IMR-90 (cell line): ENCODE measurements around the gene CSNK2A1. TPM values are rescaled to one million over a fixed set of nuclear protein-coding genes. Genes with fewer than 3 reads are reported as not detected.

Experiments
- ATAC-seq: fragments of 200-7000 bp; cut with Tn5 transposase; 2 replicates; pipeline ENCODE4 v1.9.1; 2020; ENCODE audit warnings: low read depth, mild to moderate bottlenecking, moderate library complexity
- BruUV-seq: library from RNA; stranded (reverse); fragments of 400-500 nt; replicated peaks from 2 replicates; lab custom pipeline; 2021; lab: Mats Ljungman, UMichigan
- CTCF ChIA-PET: fragments of 300-600 bp; formaldehyde crosslinking; extraction: SDS; loops from one replicate; lab custom pipeline; 2021; ENCODE audit warnings: antibody characterized with exemption; lab: Yijun Ruan, JAX
- POLR2A ChIA-PET: fragments of 300-600 bp; sonication (Branson Sonifier 250); formaldehyde crosslinking; loops from one replicate; lab custom pipeline; 2022; ENCODE audit warnings: antibody characterized with exemption; ENCODE audit not compliant: unreplicated experiment; lab: Charles Lee
- DNase-seq: peaks from one replicate; pipeline ENCODE4 v3.0.0; 2013
- H2AFZ ChIP-seq: replicated peaks from 2 replicates; pipeline ENCODE3; 2013; ENCODE audit warnings: low read length, mild to moderate bottlenecking; ENCODE audit not compliant: poor library complexity
- H2AK5ac ChIP-seq: 2 replicates; pipeline ENCODE4 v1.6.1; 2013; ENCODE audit warnings: low read depth, low read length, inconsistent platforms
- H2AK9ac ChIP-seq: replicated peaks from 2 replicates; pipeline ENCODE3; 2013; ENCODE audit warnings: mild to moderate bottlenecking, low read depth, low read length, moderate library complexity; ENCODE audit not compliant: poor library complexity
- H2BK120ac ChIP-seq: 2 replicates; pipeline ENCODE4 v1.6.1; 2013; ENCODE audit warnings: low read depth, low read length, inconsistent platforms
- H2BK15ac ChIP-seq: 3 replicates; pipeline ENCODE4 v1.6.1; 2013; ENCODE audit warnings: low read depth, low read length, inconsistent platforms
- H2BK20ac ChIP-seq: 2 replicates; pipeline ENCODE4 v1.6.1; 2013; ENCODE audit warnings: low read depth, mild to moderate bottlenecking, inconsistent platforms, low read length, moderate library complexity
- H2BK5ac ChIP-seq: 2 replicates; pipeline ENCODE4 v1.6.1; 2013; ENCODE audit warnings: mild to moderate bottlenecking, low read depth, low read length, inconsistent platforms; ENCODE audit not compliant: poor library complexity, severe bottlenecking
- H3K14ac ChIP-seq: replicated peaks from 2 replicates; pipeline ENCODE4 v1.6.1; 2013; ENCODE audit warnings: low read depth, low read length, inconsistent platforms
- H3K18ac ChIP-seq: 2 replicates; pipeline ENCODE4 v1.6.1; 2013; ENCODE audit warnings: low read depth, low read length, control low read depth
- H3K23ac ChIP-seq: 2 replicates; pipeline ENCODE4 v1.6.1; 2013; ENCODE audit warnings: low read depth, low read length, inconsistent platforms
- H3K27ac ChIP-seq: 2 replicates; pipeline ENCODE4 v1.5.1; 2013; ENCODE audit warnings: mild to moderate bottlenecking, control low read depth, low read length; ENCODE audit not compliant: insufficient read depth
- H3K27me3 ChIP-seq: 2 replicates; pipeline ENCODE4 v1.6.1; 2013; ENCODE audit warnings: low read length; ENCODE audit not compliant: control insufficient read depth, insufficient read depth
- H3K36me3 ChIP-seq: 2 replicates; pipeline ENCODE4 v1.6.1; 2013; ENCODE audit warnings: low read length, mixed read lengths; ENCODE audit not compliant: control insufficient read depth, insufficient read depth
- H3K4ac ChIP-seq: 2 replicates; pipeline ENCODE4 v1.6.1; 2013; ENCODE audit warnings: low read depth, low read length, inconsistent platforms
- H3K4me1 ChIP-seq: 2 replicates; pipeline ENCODE4 v1.6.1; 2013; ENCODE audit warnings: low read length, mixed read lengths; ENCODE audit not compliant: control insufficient read depth, insufficient read depth
- H3K4me2 ChIP-seq: 2 replicates; pipeline ENCODE4 v1.6.1; 2013; ENCODE audit warnings: low read depth, mild to moderate bottlenecking, control low read depth, low read length, moderate library complexity
- H3K4me3 ChIP-seq: 2 replicates; pipeline ENCODE4 v1.5.1; 2013; ENCODE audit warnings: low read depth, mild to moderate bottlenecking, control low read depth, low read length, moderate library complexity; ENCODE audit not compliant: insufficient read depth
- H3K56ac ChIP-seq: 2 replicates; pipeline ENCODE4 v1.6.1; 2013; ENCODE audit warnings: low read length, inconsistent platforms; ENCODE audit not compliant: insufficient read depth; ENCODE audit errors: extremely low read depth
- H3K79me1 ChIP-seq, 2 experiments: 2 replicates each; pipeline ENCODE4 v1.6.1; 2013; ENCODE audit warnings: low read length in 2 of 2, inconsistent platforms in 1 of 2, low read depth in 1 of 2
- H3K9ac ChIP-seq: 2 replicates; pipeline ENCODE4 v1.6.1; 2013; ENCODE audit warnings: low read depth, low read length, control low read depth
- H3K9me1 ChIP-seq: 2 replicates; pipeline ENCODE4 v1.6.1; 2013; ENCODE audit warnings: low read length, inconsistent platforms; ENCODE audit not compliant: insufficient read depth
- H3K9me3 ChIP-seq: 2 replicates; pipeline ENCODE4 v1.6.1; 2013; ENCODE audit warnings: low read length; ENCODE audit not compliant: control insufficient read depth, insufficient read depth
- H4K20me1 ChIP-seq: 2 replicates; pipeline ENCODE4 v1.6.1; 2013; ENCODE audit warnings: low read length, inconsistent platforms; ENCODE audit not compliant: insufficient read depth
- H4K5ac ChIP-seq: 2 replicates; pipeline ENCODE4 v1.6.1; 2013; ENCODE audit warnings: mild to moderate bottlenecking, low read depth, low read length, control low read depth
- H4K8ac ChIP-seq, 2 experiments: 2 replicates each; pipeline ENCODE4 v1.6.1; 2013; ENCODE audit warnings: low read depth in 2 of 2, low read length in 2 of 2, control low read depth in 1 of 2, inconsistent platforms in 1 of 2
- H4K91ac ChIP-seq: 2 replicates; pipeline ENCODE4 v1.6.1; 2013; ENCODE audit warnings: low read depth, low read length, inconsistent platforms; ENCODE audit not compliant: insufficient read depth
- RFX5 ChIP-seq: IDR thresholded peaks from 2 replicates; pipeline ENCODE4 v1.8.0; 2012; ENCODE audit warnings: low read depth, mild to moderate bottlenecking, low read length, moderate library complexity
- WGBS, 2 experiments: methylation state at CpG; one replicate each; pipeline versions ENCODE4 v1.1.5 to v1.1.7; 2013; ENCODE audit warnings: missing lambda C conversion rate in 2 of 2; ENCODE audit not compliant: insufficient read length in 1 of 2; ENCODE audit errors: extremely low coverage in 2 of 2; 5-methylcytosine and 5-hydroxymethylcytosine counted together
- dilution Hi-C: fragments of 300-500 bp; cut with HindIII; formaldehyde crosslinking; loops from one replicate; pipeline ENCODE4 v1.14.3; 2018; ENCODE audit warnings: low sequenced_read_pairs; ENCODE audit not compliant: unreplicated experiment
- in situ Hi-C: fragments of 300-500 bp; cut with MboI; formaldehyde crosslinking; loops from 3 replicates; pipeline ENCODE4 v1.14.3; 2019; ENCODE audit warnings: low sequenced_read_pairs, inconsistent platforms, mixed read lengths
- intact Hi-C: fragments of 100-400 bp; cut with micrococcal nuclease; formaldehyde crosslinking; loops from 2 replicates; pipeline ENCODE4 v1.10.0; 2022
- polyA plus RNA-seq, 3 experiments: library from polyadenylated mRNA; depleted of rRNA; stranded (reverse); fragments of >200 nt; gene quantifications; 2 replicates each; pipeline ENCODE4 v1.2.3, GENCODE V29; 2012; ENCODE audit warnings: low replicate concordance in 1 of 3
- total RNA-seq: library from RNA; depleted of rRNA; stranded (reverse); fragments of >200 nt; gene quantifications from 2 replicates; pipeline ENCODE4 v1.2.3, GENCODE V29; 2012

The CSNK2A1 gene
- total and polyA plus RNA-seq, 2 of the 4 experiments (the other 2 are of a cell fraction) = 86.3 to 151 TPM

GRCh38 chr20:492159-492558 lies 51.4 kb downstream of the CSNK2A1 start:
- Histone ChIP-seq H3K4me1 (no peaks in the 10 kb centered on the region), H4K5ac (no peak overlapping the region), H3K9me1 (no peaks in the 10 kb centered on the region; the same call in 1 of the 2 replicates), H3K18ac (no peak overlapping the region), H2BK20ac (no peak overlapping the region), H3K9me3 (no peaks in the 10 kb centered on the region), H2AK9ac (no peak overlapping the region), H4K8ac (no peak overlapping the region), H3K9ac (no peak overlapping the region), H3K56ac (no peak overlapping the region), H3K36me3 (peaks cover 41% of the 10 kb centered on the region), H2AK5ac (no peak overlapping the region), H2BK5ac (no peak overlapping the region), H3K27ac (no peak overlapping the region), H2AFZ (no peak overlapping the region), H3K4me3 (no peak overlapping the region), H4K20me1 (no peaks in the 10 kb centered on the region), H3K23ac (no peak overlapping the region), H3K4ac (no peak overlapping the region), H3K4me2 (no peak overlapping the region), H4K91ac (no peak overlapping the region), H3K14ac (no peak overlapping the region), H3K27me3 (no peaks in the 10 kb centered on the region), H2BK120ac (no peak overlapping the region), H3K79me1 (peaks cover 4 to 8% of the 10 kb centered on the region in 2 experiments; a peak in 2 of 4 replicates), H2BK15ac (no peak overlapping the region)
- TF ChIP-seq RFX5 = no peak
- in situ Hi-C loops = loop anchor here (10.0 kb wide), 1 partner anchor 163 kb away; the partner anchor contains the start of gene SRXN1
- CTCF ChIA-PET = interaction anchor here (1.7 kb wide), 1 partner anchor 153 kb away, joined by 4 read pairs; no protein-coding TSS in a partner anchor
- no peak for DNase-seq
- POLR2A ChIA-PET = no interaction called here
- intact Hi-C loops = no loop called here
- no TSS peak for BruUV-seq
- WGBS, 2 experiments = 93% methylated on average over 2 of the region's 5 CpGs; no CpG with 5 or more reads in 1 of the 2 experiments
- dilution Hi-C loops = no loop called here
- ATAC-seq = no peak
